Colonic mucosa (tissue), 4 donors: Measurements from ENCODE around the gene ASPRV1. TPM values are rescaled to one million over a fixed set of nuclear protein-coding genes. Genes with fewer than 3 reads are reported as not detected.

Experiments
- DNase-seq: peaks from one replicate; pipeline ENCODE4 v3.0.0-alpha.2; 2020
- H3K27ac ChIP-seq: fragments of 200-600 bp; one replicate; pipeline ENCODE4 v1.8.0; 2021
- H3K27me3 ChIP-seq: fragments of 200-600 bp; one replicate; pipeline ENCODE4 v1.8.0; 2021
- H3K36me3 ChIP-seq: fragments of 200-600 bp; one replicate; pipeline ENCODE4 v1.8.0; 2021
- H3K4me1 ChIP-seq: fragments of 200-600 bp; one replicate; pipeline ENCODE4 v1.8.0; 2021; ENCODE audit warnings: mild to moderate bottlenecking
- H3K4me3 ChIP-seq: fragments of 200-600 bp; one replicate; pipeline ENCODE4 v1.8.0; 2021
- H3K9ac ChIP-seq, 2 donors: one replicate each; pipeline ENCODE4 v1.7.0; 2013; ENCODE audit warnings: control low read depth in 2 of 2, low read depth in 2 of 2, low read length in 2 of 2
- H3K9me3 ChIP-seq: fragments of 200-600 bp; one replicate; pipeline ENCODE4 v1.8.0; 2021
- intact Hi-C: fragments of 100-400 bp; cut with DNase I; formaldehyde crosslinking; loops from one replicate; pipeline ENCODE4 v1.14.1; 2022
- total RNA-seq, 2 donors: library from RNA; stranded (reverse); fragmentation: NEBNext Ultra II Directional in 1 of 2; extraction: Animal tissue kit (Norgen Biotek cat#: 25700) in 1 of 2; gene quantifications; one replicate each; pipeline ENCODE4 v1.2.1, GENCODE V29; 2021
- TF ChIP-seq, protein P1 (sequence below): fragments of 200-600 bp; IDR thresholded peaks from one replicate; pipeline ENCODE4 v1.8.0; 2022; ENCODE audit warnings: antibody characterized with exemption, mild to moderate bottlenecking
- donor health status: healthy.
- donor health status: DM: no; HTN: no; CAD: no.
- donor health status: DM: no; HTN: no; CAD: no.

Gene ASPRV1
- total RNA-seq, 2 donors from 2014 or later = 0.40 to 0.82 TPM

DNA sequence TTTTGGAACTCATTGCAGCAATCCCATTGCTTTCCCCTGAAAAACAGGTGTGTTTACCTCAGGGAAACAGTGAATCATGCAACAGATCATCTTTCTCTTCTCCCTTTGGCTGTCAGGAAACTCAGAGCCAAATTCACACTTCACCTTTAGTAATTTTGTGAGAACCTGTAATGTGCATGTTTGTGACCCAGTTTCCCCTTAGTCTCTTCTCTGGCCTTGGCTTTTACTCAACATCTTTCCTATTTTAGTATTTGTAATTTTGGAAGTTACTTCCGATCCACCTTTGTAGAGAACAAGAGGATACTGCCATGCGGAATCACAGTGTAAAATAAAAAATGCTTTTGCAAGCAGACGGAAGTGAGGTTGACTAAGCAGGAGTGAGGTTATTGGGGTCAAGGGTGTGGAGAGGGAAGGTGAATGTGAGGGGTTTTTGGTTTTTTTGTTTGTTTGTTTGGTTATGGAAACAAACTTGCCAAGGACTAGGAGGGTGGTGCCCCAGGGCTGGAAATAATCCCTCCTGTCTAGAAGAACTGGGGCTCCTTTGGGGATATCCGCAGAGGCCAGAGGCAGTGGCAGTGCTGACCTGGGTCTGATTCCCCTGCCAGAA lies 14.0 kb downstream of the ASPRV1 start:
- Histone ChIP-seq H3K9ac (no peak overlapping the region), H3K36me3 (no peaks in the 10 kb centered on the region), H3K27ac (peak overlapping the region; percentile 34), H3K4me1 (peaks cover 5% of the 10 kb centered on the region), H3K9me3 (no peaks in the 10 kb centered on the region), H3K27me3 (no peaks in the 10 kb centered on the region), H3K4me3 (no peak overlapping the region)
- no peak for DNase-seq
- TF ChIP-seq, protein P1, sequence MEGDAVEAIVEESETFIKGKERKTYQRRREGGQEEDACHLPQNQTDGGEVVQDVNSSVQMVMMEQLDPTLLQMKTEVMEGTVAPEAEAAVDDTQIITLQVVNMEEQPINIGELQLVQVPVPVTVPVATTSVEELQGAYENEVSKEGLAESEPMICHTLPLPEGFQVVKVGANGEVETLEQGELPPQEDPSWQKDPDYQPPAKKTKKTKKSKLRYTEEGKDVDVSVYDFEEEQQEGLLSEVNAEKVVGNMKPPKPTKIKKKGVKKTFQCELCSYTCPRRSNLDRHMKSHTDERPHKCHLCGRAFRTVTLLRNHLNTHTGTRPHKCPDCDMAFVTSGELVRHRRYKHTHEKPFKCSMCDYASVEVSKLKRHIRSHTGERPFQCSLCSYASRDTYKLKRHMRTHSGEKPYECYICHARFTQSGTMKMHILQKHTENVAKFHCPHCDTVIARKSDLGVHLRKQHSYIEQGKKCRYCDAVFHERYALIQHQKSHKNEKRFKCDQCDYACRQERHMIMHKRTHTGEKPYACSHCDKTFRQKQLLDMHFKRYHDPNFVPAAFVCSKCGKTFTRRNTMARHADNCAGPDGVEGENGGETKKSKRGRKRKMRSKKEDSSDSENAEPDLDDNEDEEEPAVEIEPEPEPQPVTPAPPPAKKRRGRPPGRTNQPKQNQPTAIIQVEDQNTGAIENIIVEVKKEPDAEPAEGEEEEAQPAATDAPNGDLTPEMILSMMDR = no peak
- intact Hi-C loops = no loop called here

DNA sequence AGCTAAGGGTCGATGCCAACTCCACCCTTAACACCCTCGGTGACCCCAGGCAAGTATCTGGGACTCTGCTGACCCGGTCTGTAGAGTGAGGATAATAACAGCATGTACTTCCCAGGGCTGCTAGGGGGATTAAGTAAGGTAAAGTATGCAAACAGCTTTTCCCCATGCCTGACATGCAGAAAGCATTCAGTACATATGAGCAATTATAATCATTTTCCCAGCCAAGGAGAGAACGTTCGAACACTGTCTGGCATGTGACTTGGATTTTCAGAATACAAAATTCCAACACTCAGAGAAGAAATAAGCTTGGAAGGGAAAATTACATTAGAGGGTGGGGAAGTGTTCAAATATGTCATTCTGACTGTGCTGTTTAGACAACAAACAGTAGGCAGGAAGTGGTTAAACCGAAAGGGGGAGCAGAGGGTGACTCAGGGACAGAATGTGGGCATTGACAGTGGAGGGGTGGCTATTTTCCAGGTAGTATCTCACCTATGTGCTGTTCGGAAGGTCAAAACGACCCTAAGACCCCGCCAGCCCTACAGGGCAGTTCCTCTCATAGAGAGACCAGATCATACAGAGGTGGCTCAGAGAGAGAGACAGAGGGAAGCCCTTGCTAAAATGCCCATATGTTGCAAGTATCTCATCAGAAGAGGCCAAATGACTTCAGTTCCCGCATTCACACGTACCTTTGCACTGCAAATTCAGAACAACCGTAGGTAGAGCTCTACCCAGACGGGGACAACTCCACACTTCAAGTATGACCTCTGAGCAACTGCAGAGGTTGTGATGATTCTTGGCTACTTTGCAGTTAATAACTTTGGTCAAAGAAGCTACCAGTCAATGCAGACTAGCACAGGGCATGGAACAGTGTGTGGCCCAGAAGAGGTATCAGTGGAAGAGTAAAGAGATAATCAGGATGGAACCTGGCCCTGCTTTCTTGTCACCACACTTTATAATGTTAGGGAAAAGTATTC lies 14.8 kb downstream of the ASPRV1 start:
- H3K9me3 ChIP-seq = no peaks in the 10 kb centered on the region
- peak overlapping the region; percentile 34 for H3K27ac ChIP-seq
- intact Hi-C loops = no loop called here
- peaks cover 5% of the 10 kb centered on the region for H3K4me1 ChIP-seq
- H3K9ac ChIP-seq = no peak overlapping the region
- no peaks in the 10 kb centered on the region for H3K36me3 ChIP-seq
- H3K4me3 ChIP-seq = no peak overlapping the region
- no peak for DNase-seq
- TF ChIP-seq, protein P1 = no peak
- H3K27me3 ChIP-seq = no peaks in the 10 kb centered on the region

DNA sequence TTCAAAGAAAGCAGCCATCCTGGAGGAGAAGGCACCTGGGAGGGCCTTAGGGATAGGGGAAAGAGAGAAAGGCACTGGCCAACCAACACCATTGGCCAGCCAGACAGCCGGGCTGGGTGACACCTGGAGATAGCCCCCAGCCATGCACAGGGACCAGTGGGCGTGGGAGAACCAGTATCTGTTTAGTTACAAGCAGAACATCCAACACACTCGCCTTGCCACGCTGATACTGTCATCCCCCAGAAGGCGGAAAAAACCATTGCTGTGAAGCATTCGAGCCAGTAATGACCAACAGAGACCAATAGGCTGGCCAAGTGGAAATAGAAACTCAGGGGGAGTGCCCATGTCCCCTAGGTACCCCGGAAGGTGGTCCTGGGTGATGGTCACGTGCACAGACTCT lies 15.5 kb downstream of the ASPRV1 start:
- Histone ChIP-seq H3K9me3 (no peaks in the 10 kb centered on the region), H3K9ac (no peak overlapping the region), H3K27me3 (no peaks in the 10 kb centered on the region), H3K27ac (no peak overlapping the region), H3K4me1 (peaks cover 5% of the 10 kb centered on the region), H3K4me3 (no peak overlapping the region), H3K36me3 (no peaks in the 10 kb centered on the region)
- intact Hi-C loops = no loop called here
- TF ChIP-seq, protein P1 = no peak
- no peak for DNase-seq

DNA sequence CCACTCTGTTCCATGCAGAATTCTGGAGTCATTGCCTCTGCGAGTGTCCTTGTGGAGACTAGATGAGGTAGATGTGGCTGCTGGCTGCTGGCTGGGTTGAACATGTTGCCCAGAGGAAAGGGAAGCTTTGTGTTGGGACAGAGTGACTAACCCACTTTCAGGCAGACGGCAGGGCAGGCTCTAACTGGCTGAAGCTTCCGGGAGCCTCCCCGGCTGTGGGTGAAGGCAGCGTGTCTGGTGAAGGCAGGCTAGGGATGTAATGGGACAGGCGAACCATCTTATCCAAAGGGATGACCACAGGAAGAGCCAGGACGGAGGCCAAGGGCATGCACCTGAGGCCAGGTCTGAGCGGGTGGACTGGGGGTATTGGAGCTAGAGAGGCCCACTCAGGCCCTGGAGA lies 16.0 kb downstream of the ASPRV1 start:
- H3K9ac ChIP-seq = no peak overlapping the region
- H3K9me3 ChIP-seq = no peaks in the 10 kb centered on the region
- no peak overlapping the region for H3K27ac ChIP-seq
- no peak for DNase-seq
- no peaks in the 10 kb centered on the region for H3K27me3 ChIP-seq
- TF ChIP-seq, protein P1 = no peak
- no peak overlapping the region for H3K4me3 ChIP-seq
- H3K36me3 ChIP-seq = no peaks in the 10 kb centered on the region
- H3K4me1 ChIP-seq = peaks cover 5% of the 10 kb centered on the region
- intact Hi-C loops = no loop called here

DNA sequence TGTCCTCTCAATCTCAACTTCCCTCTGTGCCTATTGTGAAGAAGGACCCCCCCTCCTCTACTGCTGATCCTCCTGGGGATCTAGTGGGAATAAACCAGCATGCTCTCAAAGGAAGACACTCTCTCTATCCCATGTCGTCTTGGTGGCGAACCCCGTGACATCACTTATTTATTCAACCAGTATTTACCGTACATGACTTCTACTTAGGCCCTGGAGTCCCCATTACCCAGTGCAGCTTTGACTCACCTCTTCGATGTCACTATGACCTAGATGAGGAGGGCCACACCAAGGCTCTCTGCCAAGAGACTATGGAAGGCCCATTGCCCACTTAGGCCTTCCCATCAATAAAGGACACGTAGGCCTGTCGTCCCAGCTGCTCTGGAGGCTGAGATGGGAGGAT lies 16.7 kb downstream of the ASPRV1 start:
- no peak for DNase-seq
- H3K4me1 ChIP-seq = peaks cover 5% of the 10 kb centered on the region
- H3K9ac ChIP-seq = no peak overlapping the region
- no peak overlapping the region for H3K4me3 ChIP-seq
- TF ChIP-seq, protein P1 = no peak
- no peak overlapping the region for H3K27ac ChIP-seq
- no peaks in the 10 kb centered on the region for H3K9me3 ChIP-seq
- no peaks in the 10 kb centered on the region for H3K27me3 ChIP-seq
- intact Hi-C loops = no loop called here
- no peaks in the 10 kb centered on the region for H3K36me3 ChIP-seq
